Fibroblast of lung (primary cell): ENCODE measurements around the gene ATP5MK. TPM values are rescaled to one million over a fixed set of nuclear protein-coding genes. Genes with fewer than 3 reads are reported as not detected.
"Not testable (repeated sequence)": the region's sequence is repeated elsewhere in the genome, so short reads cannot be mapped to it uniquely, and the experiment has no call there.

Source experiments
- DNase-seq, 2 donors: peaks; one replicate each; pipeline versions ENCODE4 v3.0.0 to v3.0.0-alpha.2; 2010; ENCODE audit warnings: low read depth in 2 of 2
- H2AFZ ChIP-seq: 2 replicates; pipeline ENCODE4 v1.5.1; 2012; ENCODE audit warnings: low read length, control low read depth, inconsistent platforms
- H3K27ac ChIP-seq: 2 replicates; pipeline ENCODE4 v1.5.1; 2011; ENCODE audit warnings: low read length, control low read depth; ENCODE audit not compliant: insufficient read depth
- H3K27me3 ChIP-seq: 2 replicates; pipeline ENCODE4 v1.5.1; 2011; ENCODE audit warnings: mild to moderate bottlenecking, low read length; ENCODE audit not compliant: control insufficient read depth, insufficient read depth
- H3K36me3 ChIP-seq: 2 replicates; pipeline ENCODE4 v1.5.1; 2011; ENCODE audit warnings: low read length; ENCODE audit not compliant: control insufficient read depth, insufficient read depth
- H3K4me1 ChIP-seq: 2 replicates; pipeline ENCODE4 v1.5.1; 2011; ENCODE audit warnings: low read length; ENCODE audit not compliant: control insufficient read depth, insufficient read depth; ENCODE audit errors: extremely low read depth
- H3K4me2 ChIP-seq: 2 replicates; pipeline ENCODE4 v1.5.1; 2011; ENCODE audit warnings: low read length, control low read depth; ENCODE audit not compliant: insufficient read depth; ENCODE audit errors: extremely low read depth
- H3K4me3 ChIP-seq, 4 experiments: fragments of 200-600 bp in 1 of 4; sonication (generic) in 1 of 4; replicated peaks in 1 of 4; 2 replicates each; pipeline ENCODE4 v1.5.1; 2011 to 2016; ENCODE audit warnings: low read length in 4 of 4, low read depth in 3 of 4, mild to moderate bottlenecking in 3 of 4, control low read depth in 2 of 4, inconsistent platforms in 1 of 4, mixed read lengths in 1 of 4; ENCODE audit not compliant: insufficient read depth in 1 of 4; ENCODE audit errors: control extremely low read depth in 1 of 4
- H3K79me2 ChIP-seq: 2 replicates; pipeline ENCODE4 v1.5.1; 2012; ENCODE audit warnings: mild to moderate bottlenecking, low read length, inconsistent platforms; ENCODE audit not compliant: control insufficient read depth, insufficient read depth
- H3K9ac ChIP-seq: 2 replicates; pipeline ENCODE4 v1.5.1; 2011; ENCODE audit warnings: mild to moderate bottlenecking, low read length, control low read depth; ENCODE audit not compliant: insufficient read depth
- H3K9me3 ChIP-seq: 2 replicates; pipeline ENCODE4 v1.5.1; 2012; ENCODE audit warnings: low read depth, low read length; ENCODE audit not compliant: control insufficient read depth, insufficient read depth
- H4K20me1 ChIP-seq: 2 replicates; pipeline ENCODE4 v1.5.1; 2011; ENCODE audit warnings: low read length; ENCODE audit not compliant: control insufficient read depth, insufficient read depth; ENCODE audit errors: extremely low read depth
- CTCF ChIP-seq, 2 donors: IDR thresholded peaks in 1 of 2; conservative IDR thresholded peaks in 1 of 2; 1 replicate in 1 of 2; 2 replicates in 1 of 2; pipeline ENCODE4 v1.5.1; 2011 to 2012; ENCODE audit warnings: low read length in 2 of 2, control low read depth in 1 of 2, inconsistent platforms in 1 of 2, low read depth in 1 of 2, mild to moderate bottlenecking in 1 of 2
- EZH2 ChIP-seq: IDR thresholded peaks from 2 replicates; pipeline ENCODE4 v1.5.1; 2012; ENCODE audit warnings: low read length, control low read depth, mild to moderate bottlenecking; ENCODE audit errors: missing control alignments
- polyA plus RNA-seq, 2 donors: library from polyadenylated mRNA; depleted of rRNA in 1 of 2; stranded (reverse) in 1 of 2; unstranded in 1 of 2; fragments of >200 nt; gene quantifications; 2 replicates each; pipeline ENCODE4 v1.2.1, GENCODE V29; 2011 to 2012; ENCODE audit warnings: missing spikeins in 1 of 2
- total RNA-seq: library from RNA; depleted of rRNA; stranded (reverse); fragments of >200 nt; gene quantifications from 2 replicates; pipeline ENCODE4 v1.2.1, GENCODE V29; 2014

Gene ATP5MK
- total and polyA plus RNA-seq, 2 donors (not counting 1 experiment from before 2014, with no cell fraction given): 155 to 386 TPM

DNA sequence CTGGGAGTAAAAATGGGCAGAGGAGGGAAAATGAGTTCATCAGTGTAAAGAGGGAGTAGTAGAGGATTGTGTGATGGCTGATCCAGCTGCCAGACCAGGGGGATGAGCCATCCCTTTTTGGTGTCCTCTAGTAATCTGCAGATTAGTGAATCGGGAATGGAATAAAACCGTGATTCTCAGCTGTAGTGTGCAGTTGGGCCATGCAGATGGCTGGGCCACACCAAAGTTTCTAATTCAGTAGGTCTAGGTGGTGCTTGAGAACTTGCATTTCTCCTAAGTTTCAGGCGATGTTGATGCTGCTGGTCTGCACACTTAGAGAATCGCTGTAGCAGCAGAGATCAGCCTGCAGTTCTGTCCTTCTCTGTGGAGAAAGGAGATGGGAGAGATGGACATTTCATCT, 22.8 kb upstream of the ATP5MK start:
- H3K27ac ChIP-seq: no peak overlapping the region

GRCh38 chr10:103417601-103418000, 21.3 kb upstream of the ATP5MK start:
- Histone ChIP-seq H3K36me3 (peaks cover 42% of the 10 kb centered on the region), H3K9ac (no peak overlapping the region), H3K4me1 (no peaks in the 10 kb centered on the region)

More for the DNA sequence above, 22.8 kb upstream of the ATP5MK start:
- no peaks in the 10 kb centered on the region for H3K9me3 ChIP-seq
- H3K4me1 ChIP-seq: no peaks in the 10 kb centered on the region
- H3K79me2 ChIP-seq: no peaks in the 10 kb centered on the region
- H3K9ac ChIP-seq: no peak overlapping the region
- H2AFZ ChIP-seq: no peak overlapping the region
- H4K20me1 ChIP-seq: no peaks in the 10 kb centered on the region
- TF ChIP-seq CTCF (conservative IDR thresholded peaks at IDR 0.05 in 1 of 2, IDR thresholded peaks at IDR 0.05 in 1 of 2; ENCODE audit: low read depth in 1 of 2, low read length in 2 of 2) (no peak), EZH2 (no peak)
- no peaks in the 10 kb centered on the region for H3K27me3 ChIP-seq
- no peak for DNase-seq
- H3K36me3 ChIP-seq: peaks cover 42% of the 10 kb centered on the region
- no peak overlapping the region for H3K4me2 ChIP-seq
- H3K4me3 ChIP-seq: no peak overlapping the region

DNA sequence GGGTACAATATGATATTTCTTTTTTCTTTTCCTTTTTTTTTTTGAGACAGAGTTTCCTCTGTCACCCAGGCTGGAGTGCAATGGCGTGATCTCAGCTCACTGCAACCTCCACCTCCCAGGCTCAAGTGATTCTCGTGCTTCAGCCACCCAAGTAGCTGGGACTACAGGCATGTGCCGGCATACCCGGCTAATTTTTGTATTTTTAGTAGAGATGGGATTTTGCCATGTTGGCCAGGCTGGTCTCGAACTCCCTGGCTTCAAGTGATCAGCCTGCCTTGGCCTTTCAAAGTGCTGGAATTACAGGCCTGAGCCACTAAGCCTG, 20.8 kb upstream of the ATP5MK start:
- H3K36me3 ChIP-seq: peaks cover 42% of the 10 kb centered on the region
- not testable (repeated sequence) for H3K27ac ChIP-seq, H3K4me2 ChIP-seq, H4K20me1 ChIP-seq, H3K4me3 ChIP-seq, H3K4me1 ChIP-seq, H3K27me3 ChIP-seq, DNase-seq, H2AFZ ChIP-seq, H3K9ac ChIP-seq, H3K9me3 ChIP-seq, H3K79me2 ChIP-seq

More at GRCh38 chr10:103417601-103418000, 21.3 kb upstream of the ATP5MK start:
- no peak overlapping the region for H2AFZ ChIP-seq
- TF ChIP-seq EZH2 (no peak), CTCF (conservative IDR thresholded peaks at IDR 0.05 in 1 of 2, IDR thresholded peaks at IDR 0.05 in 1 of 2; ENCODE audit: low read depth in 1 of 2, low read length in 2 of 2) (no peak)
- no peaks in the 10 kb centered on the region for H3K79me2 ChIP-seq
- H3K4me2 ChIP-seq: no peak overlapping the region
- no peak overlapping the region for H3K27ac ChIP-seq
- no peak for DNase-seq
- H3K9me3 ChIP-seq: no peaks in the 10 kb centered on the region
- H3K4me3 ChIP-seq: no peak overlapping the region
- no peaks in the 10 kb centered on the region for H3K27me3 ChIP-seq
- no peaks in the 10 kb centered on the region for H4K20me1 ChIP-seq
